GM23248 (cell line): ENCODE measurements around the gene FKBP1A. TPM values are rescaled to one million over a fixed set of nuclear protein-coding genes. Genes with fewer than 3 reads are reported as not detected.

Experiments used
- DNase-seq: peaks from one replicate; pipeline ENCODE4 v3.0.0-alpha.2; 2015
- H2AFZ ChIP-seq: fragments of 200-600 bp; sonication (generic); 2 replicates; pipeline ENCODE4 v1.6.1; 2016; ENCODE audit warnings: antibody characterized with exemption
- H3F3A ChIP-seq: fragments of 200-600 bp; sonication (generic); 2 replicates; pipeline ENCODE4 v1.6.1; 2016; ENCODE audit warnings: mild to moderate bottlenecking, antibody characterized with exemption, mixed run types; ENCODE audit not compliant: insufficient read depth
- H3K27ac ChIP-seq: fragments of 200-600 bp; sonication (generic); 2 replicates; pipeline ENCODE4 v1.5.1; 2016; ENCODE audit warnings: mild to moderate bottlenecking
- H3K27me3 ChIP-seq: fragments of 200-600 bp; sonication (generic); replicated peaks from 2 replicates; pipeline ENCODE4 v1.6.1; 2016; ENCODE audit warnings: mild to moderate bottlenecking; ENCODE audit not compliant: insufficient read depth
- H3K36me3 ChIP-seq: fragments of 200-600 bp; sonication (generic); 2 replicates; pipeline ENCODE4 v1.6.1; 2016; ENCODE audit warnings: low read depth, mild to moderate bottlenecking
- H3K4me1 ChIP-seq: fragments of 200-600 bp; sonication (generic); 2 replicates; pipeline ENCODE4 v1.6.1; 2016; ENCODE audit warnings: mild to moderate bottlenecking; ENCODE audit not compliant: insufficient read depth
- H3K4me2 ChIP-seq: fragments of 200-600 bp; sonication (generic); one replicate; pipeline ENCODE4 v1.6.1; 2016; ENCODE audit warnings: mild to moderate bottlenecking; ENCODE audit not compliant: unreplicated experiment
- H3K4me3 ChIP-seq: fragments of 200-600 bp; sonication (generic); 2 replicates; pipeline ENCODE4 v1.5.1; 2016; ENCODE audit warnings: mild to moderate bottlenecking
- H3K79me2 ChIP-seq: fragments of 200-600 bp; sonication (generic); 2 replicates; pipeline ENCODE4 v1.6.1; 2016; ENCODE audit warnings: mild to moderate bottlenecking; ENCODE audit not compliant: insufficient read depth
- H3K9ac ChIP-seq: fragments of 200-600 bp; sonication (generic); 2 replicates; pipeline ENCODE4 v1.6.1; 2016; ENCODE audit warnings: mild to moderate bottlenecking
- H3K9me2 ChIP-seq: fragments of 200-600 bp; sonication (generic); 2 replicates; pipeline ENCODE4 v1.6.1; 2016; ENCODE audit warnings: mixed run types, mild to moderate bottlenecking, moderate library complexity; ENCODE audit not compliant: insufficient read depth
- H3K9me3 ChIP-seq: fragments of 200-600 bp; sonication (generic); one replicate; pipeline ENCODE4 v1.6.1; 2017; ENCODE audit warnings: low read depth
- H4K20me1 ChIP-seq: fragments of 200-600 bp; sonication (generic); 2 replicates; pipeline ENCODE4 v1.6.0; 2016; ENCODE audit not compliant: insufficient read depth
- EZH2 ChIP-seq: fragments of 200-600 bp; sonication (generic); IDR thresholded peaks from 2 replicates; pipeline ENCODE4 v1.6.1; 2018; ENCODE audit warnings: antibody characterized with exemption, mild to moderate bottlenecking; ENCODE audit not compliant: insufficient read depth, poor library complexity, severe bottlenecking
- EZH2phosphoT487 ChIP-seq: fragments of 200-600 bp; sonication (generic); IDR thresholded peaks from 2 replicates; pipeline ENCODE4 v1.6.1; 2018; ENCODE audit warnings: antibody characterized with exemption, moderate library complexity, mild to moderate bottlenecking, low read depth; ENCODE audit not compliant: insufficient read depth
- WGBS, 2 experiments: methylation state at CpG; one replicate each; pipeline ENCODE4 v1.1.6; 2015 to 2017; ENCODE audit warnings: low lambda C conversion rate in 2 of 2, low coverage in 1 of 2; ENCODE audit errors: missing lambda C conversion rate in 2 of 2; 5-methylcytosine and 5-hydroxymethylcytosine counted together
- in situ Hi-C: fragments of 300-500 bp; cut with MboI; formaldehyde crosslinking; loops from 2 replicates; pipeline ENCODE4 v1.15.0; 2020
- polyA plus RNA-seq: library from polyadenylated mRNA; unstranded; fragments of >200 nt; fragmentation: Nextera tagmentation; extraction: Ambion mirVana; gene quantifications from 2 replicates; pipeline ENCODE4 v1.2.1, GENCODE V29; 2016
- total RNA-seq: library from RNA; depleted of rRNA; stranded (reverse); fragments of >200 nt; shearing (Covaris generic); gene quantifications from 2 replicates; pipeline ENCODE4 v1.2.3, GENCODE V29; 2014

Gene FKBP1A
- total and polyA plus RNA-seq, 2 experiments from 2014 or later: 162 to 844 TPM

DNA sequence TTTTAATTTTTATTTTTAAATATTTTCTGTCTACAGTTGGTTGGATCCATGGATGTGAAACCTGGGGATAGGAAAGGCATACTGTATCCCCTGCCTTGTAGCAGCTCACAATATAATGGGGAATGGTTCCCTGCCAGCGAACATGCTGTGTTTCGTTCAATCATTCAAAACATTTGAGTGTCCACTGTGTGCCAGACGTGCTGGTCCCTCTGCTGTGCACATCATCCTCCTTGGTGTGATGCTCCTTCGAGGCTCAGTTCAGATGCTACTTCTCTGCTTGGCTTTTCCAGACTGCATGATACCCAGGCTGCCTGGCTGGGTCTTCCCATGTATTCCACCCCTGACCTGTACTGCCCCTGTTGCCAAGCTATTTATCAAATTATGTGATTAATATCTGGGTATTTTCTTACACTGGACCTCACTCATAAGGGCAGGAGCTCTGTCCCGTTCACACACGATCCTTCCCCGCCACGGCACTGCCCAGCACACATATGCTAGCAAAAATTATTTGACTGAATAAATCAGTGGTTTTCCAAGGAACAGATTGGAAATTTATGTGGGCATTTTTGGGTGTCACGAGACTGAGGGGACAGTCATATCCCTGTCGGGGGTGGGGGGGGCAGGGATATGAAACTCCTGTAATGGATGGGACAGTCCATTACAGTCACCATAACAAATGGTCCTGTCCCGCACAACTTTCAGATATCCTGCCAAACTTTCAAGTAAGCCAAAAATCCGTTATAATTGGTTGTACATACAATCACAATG, 68.8 kb downstream of the FKBP1A start:
- no peaks in the 10 kb centered on the region for H4K20me1 ChIP-seq
- peak overlapping the region; percentile 100 for H3K27ac ChIP-seq
- H3K36me3 ChIP-seq: no peaks in the 10 kb centered on the region
- H3F3A ChIP-seq: peaks cover 58% of the 10 kb centered on the region
- peak overlapping the region; percentile 71; the same call in 1 of the 2 replicates for H2AFZ ChIP-seq
- no peak for TF ChIP-seq EZH2
- TF ChIP-seq EZH2phosphoT487: no peak
- H3K9me2 ChIP-seq: no peaks in the 10 kb centered on the region
- DNase-seq: no peak
- H3K4me2 ChIP-seq: peak overlapping the region; percentile 92
- H3K27me3 ChIP-seq: no peaks in the 10 kb centered on the region
- in situ Hi-C loops: no loop called here
- no peaks in the 10 kb centered on the region for H3K9me3 ChIP-seq
- peak overlapping the region; percentile 100 for H3K9ac ChIP-seq
- H3K4me3 ChIP-seq: peak overlapping the region; percentile 95; the same call in 1 of the 2 replicates
- 71% methylated on average over 12 of the region's 12 CpGs for WGBS, 2 experiments
- peaks cover 57% of the 10 kb centered on the region for H3K4me1 ChIP-seq
- peaks cover 23% of the 10 kb centered on the region for H3K79me2 ChIP-seq

DNA sequence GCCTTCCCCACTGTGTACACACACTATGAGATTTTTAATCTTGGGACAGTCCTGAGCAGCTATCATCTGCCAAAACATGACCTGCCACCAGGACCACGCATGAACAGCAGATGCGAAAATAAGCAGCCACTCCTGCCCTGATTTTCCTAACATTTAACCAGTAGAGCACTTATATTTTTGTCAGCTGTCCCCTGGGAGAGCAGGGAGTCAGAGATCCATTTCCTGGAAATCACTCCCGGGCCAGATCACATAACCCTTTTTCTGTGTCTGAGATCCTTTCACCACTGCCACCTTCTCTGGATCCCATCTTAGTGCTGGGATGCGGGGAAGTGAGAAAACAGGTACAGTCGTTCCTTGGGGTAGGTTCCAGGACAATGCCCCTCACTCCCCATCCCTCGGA, 69.6 kb downstream of the FKBP1A start:
- peak; percentile 74 for DNase-seq
- H3K9ac ChIP-seq: peak overlapping the region; percentile 100
- peak overlapping the region; percentile 44 for H3K4me3 ChIP-seq
- no peak for TF ChIP-seq EZH2phosphoT487
- no peak for TF ChIP-seq EZH2
- H2AFZ ChIP-seq: peak overlapping the region; percentile 71
- peaks cover 53% of the 10 kb centered on the region for H3K4me1 ChIP-seq
- no peaks in the 10 kb centered on the region for H4K20me1 ChIP-seq
- peaks cover 15% of the 10 kb centered on the region for H3K79me2 ChIP-seq
- H3K27me3 ChIP-seq: no peaks in the 10 kb centered on the region
- H3K9me2 ChIP-seq: no peaks in the 10 kb centered on the region
- H3K36me3 ChIP-seq: no peaks in the 10 kb centered on the region
- peaks cover 52% of the 10 kb centered on the region for H3F3A ChIP-seq
- peak overlapping the region; percentile 75 for H3K4me2 ChIP-seq
- in situ Hi-C loops: no loop called here
- 32 to 40% methylated on average over 6 of the region's 6 CpGs for WGBS, 2 experiments
- no peaks in the 10 kb centered on the region for H3K9me3 ChIP-seq
- peak overlapping the region; percentile 100 for H3K27ac ChIP-seq

DNA sequence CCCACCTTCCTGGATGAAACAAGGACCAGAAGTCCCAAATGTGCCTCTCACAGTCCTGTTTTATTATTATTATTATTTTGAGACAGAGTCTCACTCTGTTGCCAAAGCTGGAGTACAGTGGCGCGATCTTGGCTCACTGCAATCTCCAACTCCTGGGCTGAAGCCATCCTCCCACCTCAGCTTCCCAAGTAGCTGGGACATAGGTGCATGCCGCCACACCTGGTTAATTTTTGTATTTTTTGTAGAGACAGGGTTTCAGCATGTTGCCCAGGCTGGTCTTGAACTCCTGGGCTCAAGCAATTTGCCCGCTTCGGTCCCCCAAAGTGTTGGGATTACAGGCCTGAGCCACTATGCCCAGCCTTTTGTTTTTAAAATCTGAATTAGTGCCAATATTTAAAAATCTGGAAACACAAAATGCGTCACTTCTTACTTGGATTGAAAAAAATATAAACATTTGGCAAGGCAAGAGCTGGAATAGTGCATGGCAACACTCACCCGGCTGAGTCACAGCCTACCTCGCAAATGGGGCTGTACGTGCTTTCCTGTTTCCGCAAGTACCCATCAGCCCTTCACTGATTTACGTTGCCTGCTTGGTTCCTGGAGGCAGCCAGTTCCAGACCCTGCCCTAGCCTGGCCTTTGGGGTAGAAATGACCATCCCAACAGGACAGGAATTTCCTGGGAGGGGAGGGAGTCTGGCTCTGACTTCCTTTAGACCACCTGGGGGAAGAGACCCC, 70.2 kb downstream of the FKBP1A start:
- Histone ChIP-seq H3K4me3 (peak overlapping the region; percentile 44), H2AFZ (peak overlapping the region; percentile 71), H3K4me1 (peaks cover 47% of the 10 kb centered on the region), H3K4me2 (peak overlapping the region; percentile 75), H3K9me3 (no peaks in the 10 kb centered on the region), H4K20me1 (no peaks in the 10 kb centered on the region), H3F3A (peaks cover 46% of the 10 kb centered on the region), H3K27me3 (no peaks in the 10 kb centered on the region), H3K79me2 (peaks cover 10% of the 10 kb centered on the region), H3K9ac (peak overlapping the region; percentile 100), H3K9me2 (no peaks in the 10 kb centered on the region), H3K27ac (peak overlapping the region; percentile 100), H3K36me3 (no peaks in the 10 kb centered on the region)
- DNase-seq: peak; percentile 98
- TF ChIP-seq EZH2: no peak
- no peak for TF ChIP-seq EZH2phosphoT487
- in situ Hi-C loops: no loop called here
- 44 to 46% methylated on average over 11 of the region's 11 CpGs for WGBS, 2 experiments

DNA sequence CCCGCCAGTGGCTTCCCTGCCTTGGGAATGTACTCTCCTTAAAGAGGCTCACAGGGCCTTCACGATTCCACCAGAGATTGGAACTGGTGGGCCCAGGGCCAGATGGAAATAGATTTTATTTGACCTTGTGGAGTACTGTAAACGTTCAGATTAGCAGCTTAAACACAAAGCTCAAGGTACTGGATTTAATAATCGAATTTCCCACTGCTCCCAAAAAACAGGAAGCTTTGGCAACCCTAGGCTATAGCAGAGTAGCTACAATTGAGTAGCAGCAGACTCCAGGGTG, 71.3 kb downstream of the FKBP1A start:
- Histone ChIP-seq H3K9ac (no peak overlapping the region), H3K79me2 (peaks cover 4% of the 10 kb centered on the region; the same call in 1 of the 2 replicates), H3K4me3 (no peak overlapping the region), H3K9me2 (no peaks in the 10 kb centered on the region), H3K4me2 (no peak overlapping the region), H3K27ac (no peak overlapping the region), H3K27me3 (no peaks in the 10 kb centered on the region), H3K9me3 (no peaks in the 10 kb centered on the region), H3K36me3 (no peaks in the 10 kb centered on the region), H3F3A (peaks cover 36% of the 10 kb centered on the region), H4K20me1 (no peaks in the 10 kb centered on the region), H2AFZ (no peak overlapping the region), H3K4me1 (peaks cover 36% of the 10 kb centered on the region)
- in situ Hi-C loops: no loop called here
- DNase-seq: no peak
- TF ChIP-seq EZH2phosphoT487 (no peak), EZH2 (no peak)
- WGBS, 2 experiments: 61 to 66% methylated on average over 4 of the region's 4 CpGs
